H1 (cell line): ENCODE measurements around the gene PDE4D. TPM values are rescaled to one million over a fixed set of nuclear protein-coding genes. Genes with fewer than 3 reads are reported as not detected.

Experiments used
- CTCF ChIA-PET: fragments of 300-600 bp; sonication (Branson Sonifier 250); formaldehyde crosslinking; loops from one replicate; lab custom pipeline; 2021; ENCODE audit not compliant: partially characterized antibody; lab: Charles Lee
- POLR2A ChIA-PET: fragments of 300-600 bp; sonication (Branson Sonifier 250); formaldehyde crosslinking; loops from one replicate; lab custom pipeline; 2021; ENCODE audit warnings: inconsistent platforms; ENCODE audit not compliant: partially characterized antibody; lab: Charles Lee
- DNase-seq, 2 experiments: peaks; one replicate each; pipeline versions ENCODE4 v3.0.0 to v3.0.0-alpha.2; 2010 to 2022; ENCODE audit warnings: low spot score in 2 of 2, low read depth in 1 of 2, mixed read lengths in 1 of 2
- FAIRE-seq: peaks from 2 replicates; lab custom pipeline; 2011; peaks lifted over from hg19 to GRCh38; lab: Jason Lieb, UNC
- H2AFZ ChIP-seq: 2 replicates; pipeline ENCODE4 v1.8.1; 2012; ENCODE audit warnings: low read length, inconsistent platforms
- H2AK5ac ChIP-seq: 2 replicates; pipeline ENCODE4 v1.6.1; 2013; ENCODE audit warnings: low read depth, low read length
- H2BK120ac ChIP-seq: replicated peaks from 2 replicates; pipeline ENCODE3; 2013; ENCODE audit warnings: low read depth, low read length, inconsistent platforms
- H2BK12ac ChIP-seq: 2 replicates; pipeline ENCODE4 v1.6.1; 2013; ENCODE audit warnings: low read depth, low read length
- H2BK15ac ChIP-seq: 2 replicates; pipeline ENCODE4 v1.6.1; 2013; ENCODE audit warnings: low read length
- H2BK20ac ChIP-seq: 2 replicates; pipeline ENCODE4 v1.6.1; 2013; ENCODE audit warnings: low read length
- H2BK5ac ChIP-seq: 2 replicates; pipeline ENCODE4 v1.6.1; 2013; ENCODE audit warnings: low read depth, low read length
- H3K14ac ChIP-seq: 2 replicates; pipeline ENCODE4 v1.6.1; 2013; ENCODE audit warnings: inconsistent platforms; ENCODE audit not compliant: insufficient read length
- H3K18ac ChIP-seq: 2 replicates; pipeline ENCODE4 v1.6.1; 2013; ENCODE audit warnings: low read length; ENCODE audit errors: extremely low read depth
- H3K23ac ChIP-seq: 2 replicates; pipeline ENCODE4 v1.6.1; 2013; ENCODE audit warnings: inconsistent platforms; ENCODE audit not compliant: insufficient read length
- H3K23me2 ChIP-seq: 2 replicates; pipeline ENCODE4 v1.6.1; 2013; ENCODE audit warnings: low read depth, low read length
- H3K27ac ChIP-seq: 2 replicates; pipeline ENCODE4 v1.6.1; 2011; ENCODE audit warnings: low read depth, low read length, inconsistent platforms
- H3K27me3 ChIP-seq, 4 experiments: replicated peaks in 1 of 4; 1 replicate in 1 of 4; 2 replicates in 3 of 4; pipeline versions ENCODE4 v1.6.1 to v1.8.1; 2011 to 2013; ENCODE audit warnings: low read length in 3 of 4, mild to moderate bottlenecking in 3 of 4, inconsistent platforms in 2 of 4, mixed read lengths in 2 of 4, moderate library complexity in 1 of 4; ENCODE audit not compliant: control insufficient read depth in 3 of 4, insufficient read depth in 3 of 4; ENCODE audit errors: extremely low read depth in 1 of 4
- H3K36me3 ChIP-seq, 4 experiments: 2 replicates each; pipeline versions ENCODE4 v1.6.1 to v1.8.1; 2011 to 2013; ENCODE audit warnings: mild to moderate bottlenecking in 4 of 4, low read length in 3 of 4, moderate library complexity in 2 of 4, control low read depth in 1 of 4, inconsistent platforms in 1 of 4; ENCODE audit not compliant: insufficient read depth in 4 of 4, control insufficient read depth in 2 of 4
- H3K4ac ChIP-seq: replicated peaks from 2 replicates; pipeline ENCODE3; 2013; ENCODE audit warnings: low read length, low read depth, mixed read lengths, inconsistent platforms; ENCODE audit not compliant: insufficient read length
- H3K4me1 ChIP-seq, 4 experiments: replicated peaks in 1 of 4; 1 replicate in 1 of 4; 2 replicates in 3 of 4; pipeline versions ENCODE4 v1.6.1 to v1.8.1; 2011 to 2013; ENCODE audit warnings: low read length in 3 of 4, inconsistent platforms in 2 of 4, mixed read lengths in 1 of 4; ENCODE audit not compliant: insufficient read depth in 4 of 4, control insufficient read depth in 3 of 4
- H3K4me2 ChIP-seq, 2 experiments: 2 replicates each; pipeline versions ENCODE4 v1.6.1 to v1.8.1; 2011 to 2013; ENCODE audit warnings: low read depth in 2 of 2, low read length in 2 of 2, control low read depth in 1 of 2, inconsistent platforms in 1 of 2, mild to moderate bottlenecking in 1 of 2; ENCODE audit not compliant: insufficient read depth in 1 of 2
- H3K4me3 ChIP-seq, 4 experiments: fragments of 200-600, 300-600 bp in 1 of 4; sonication (generic), shearing (Covaris generic), sonication (Bioruptor Twin) in 1 of 4; 2 replicates each; pipeline versions ENCODE4 v1.5.1 to v1.8.1; 2011 to 2016; ENCODE audit warnings: low read length in 4 of 4, low read depth in 3 of 4, control low read depth in 2 of 4, inconsistent platforms in 2 of 4, mild to moderate bottlenecking in 2 of 4, mixed read lengths in 1 of 4, moderate library complexity in 1 of 4; ENCODE audit not compliant: insufficient read depth in 2 of 4; ENCODE audit errors: extremely low read depth in 1 of 4
- H3K56ac ChIP-seq: replicated peaks from 2 replicates; pipeline ENCODE3; 2013; ENCODE audit warnings: low read depth, mild to moderate bottlenecking, mixed read lengths, low read length, inconsistent platforms; ENCODE audit not compliant: insufficient read length
- H3K79me1 ChIP-seq: 2 replicates; pipeline ENCODE4 v1.6.1; 2013; ENCODE audit warnings: low read depth, low read length, control low read depth
- H3K79me2 ChIP-seq, 2 experiments: 2 replicates each; pipeline versions ENCODE4 v1.6.1 to v1.8.1; 2012 to 2013; ENCODE audit warnings: low read length in 2 of 2, mild to moderate bottlenecking in 2 of 2, inconsistent platforms in 1 of 2; ENCODE audit not compliant: insufficient read depth in 2 of 2, control insufficient read depth in 1 of 2
- H3K9ac ChIP-seq, 4 experiments: replicated peaks in 1 of 4; 1 replicate in 1 of 4; 2 replicates in 3 of 4; pipeline versions ENCODE4 v1.6.1 to v1.8.1; 2011 to 2013; ENCODE audit warnings: low read depth in 3 of 4, low read length in 3 of 4, control low read depth in 2 of 4, mild to moderate bottlenecking in 2 of 4, moderate library complexity in 2 of 4, inconsistent platforms in 1 of 4; ENCODE audit errors: extremely low read depth in 1 of 4
- H3K9me3 ChIP-seq, 2 experiments: 2 replicates each; pipeline versions ENCODE4 v1.6.1 to v1.8.1; 2012 to 2013; ENCODE audit warnings: mild to moderate bottlenecking in 2 of 2, moderate library complexity in 2 of 2, control low read depth in 1 of 2, inconsistent platforms in 1 of 2, low read depth in 1 of 2, low read length in 1 of 2, mixed read lengths in 1 of 2; ENCODE audit not compliant: insufficient read depth in 2 of 2
- H4K20me1 ChIP-seq, 2 experiments: replicated peaks in 1 of 2; 2 replicates each; pipeline versions ENCODE3 to v1.8.1; 2011 to 2013; ENCODE audit warnings: inconsistent platforms in 2 of 2, low read length in 2 of 2, mild to moderate bottlenecking in 1 of 2; ENCODE audit not compliant: insufficient read depth in 2 of 2, control insufficient read depth in 1 of 2
- H4K5ac ChIP-seq: 2 replicates; pipeline ENCODE4 v1.6.1; 2013; ENCODE audit warnings: low read length, low read depth, mixed read lengths, inconsistent platforms; ENCODE audit not compliant: insufficient read length
- H4K8ac ChIP-seq: 2 replicates; pipeline ENCODE4 v1.8.0; 2013; ENCODE audit warnings: mild to moderate bottlenecking, moderate library complexity, low read length, inconsistent platforms; ENCODE audit not compliant: insufficient read depth; ENCODE audit errors: extremely low read depth
- H4K91ac ChIP-seq: replicated peaks from 2 replicates; pipeline ENCODE3; 2013; ENCODE audit warnings: low read length, mixed read lengths, inconsistent platforms; ENCODE audit not compliant: insufficient read length
- ATF3 ChIP-seq: IDR thresholded peaks from 2 replicates; pipeline ENCODE4 v1.6.1; 2011; ENCODE audit warnings: low read depth, mild to moderate bottlenecking, low read length; ENCODE audit not compliant: insufficient read depth
- HDAC2 ChIP-seq, 2 experiments: fragments of 300-600 bp in 1 of 2; sonication (generic) in 1 of 2; IDR thresholded peaks; 2 replicates each; pipeline ENCODE4 v1.6.1; 2011 to 2012; ENCODE audit warnings: low read depth in 2 of 2, low read length in 2 of 2, mild to moderate bottlenecking in 2 of 2, moderate library complexity in 2 of 2, borderline replicate concordance in 1 of 2, inconsistent platforms in 1 of 2
- KDM4A ChIP-seq: IDR thresholded peaks from one replicate; pipeline ENCODE4 v1.7.1; 2012; ENCODE audit warnings: low read depth, mild to moderate bottlenecking, moderate library complexity, low read length, inconsistent platforms; ENCODE audit not compliant: severe bottlenecking
- MAFK ChIP-seq: IDR thresholded peaks from 2 replicates; pipeline ENCODE4 v1.6.1; 2012; ENCODE audit warnings: low read depth, mild to moderate bottlenecking, improper control_type of control experiment, low read length
- RNF2 ChIP-seq: fragments of 200-900, 300-1000 bp; sonication (generic); IDR thresholded peaks from 2 replicates; pipeline ENCODE4 v1.7.1; 2016; ENCODE audit warnings: borderline replicate concordance, low read depth, mild to moderate bottlenecking, antibody characterized with exemption, low read length; ENCODE audit not compliant: poor library complexity, severe bottlenecking; ENCODE audit errors: missing control alignments
- SIN3A ChIP-seq, 2 experiments: IDR thresholded peaks in 1 of 2; conservative IDR thresholded peaks in 1 of 2; 2 replicates each; pipeline ENCODE4 v1.6.1; 2011 to 2012; ENCODE audit warnings: low read length in 2 of 2, improper control_type of control experiment in 1 of 2, low read depth in 1 of 2, mild to moderate bottlenecking in 1 of 2
- SP1 ChIP-seq: IDR thresholded peaks from 2 replicates; pipeline ENCODE4 v1.6.1; 2011; ENCODE audit warnings: low read depth, low read length
- TAF1 ChIP-seq: IDR thresholded peaks from 2 replicates; pipeline ENCODE4 v1.6.1; 2011; ENCODE audit warnings: mild to moderate bottlenecking, low read depth, low read length
- TEAD4 ChIP-seq: IDR thresholded peaks from 2 replicates; pipeline ENCODE4 v1.6.1; 2012; ENCODE audit warnings: low read depth, low read length, inconsistent platforms, mixed read lengths
- YY1 ChIP-seq: IDR thresholded peaks from 2 replicates; pipeline ENCODE4 v1.6.1; 2011; ENCODE audit warnings: low read depth, mild to moderate bottlenecking, low read length
- WGBS, 2 experiments: shearing (Covaris generic) in 1 of 2; methylation state at CpG; one replicate each; pipeline versions ENCODE4 v1.1.6 to v1.1.7; 2013 to 2015; ENCODE audit warnings: low lambda C conversion rate in 2 of 2, mixed read lengths in 2 of 2, inconsistent platforms in 1 of 2, low coverage in 1 of 2, missing lambda C conversion rate in 1 of 2; ENCODE audit not compliant: insufficient replicate concordance in 2 of 2, insufficient coverage in 1 of 2, insufficient read length in 1 of 2; ENCODE audit errors: extremely low coverage in 1 of 2, missing lambda C conversion rate in 1 of 2; 5-methylcytosine and 5-hydroxymethylcytosine counted together
- polyA plus RNA-seq, 7 experiments: library from polyadenylated mRNA; depleted of rRNA in 3 of 7; stranded (reverse) in 5 of 7; unstranded in 2 of 7; fragments of >200 nt in 5 of 7; fragments of 200-250 nt in 2 of 7; gene quantifications; 1 replicate in 5 of 7; 2 replicates in 1 of 7; 4 replicates in 1 of 7; pipeline versions ENCODE4 v1.2.1 to v1.2.3, GENCODE V29; 2011 to 2013; ENCODE audit warnings: missing spikeins in 2 of 7, mixed read lengths in 2 of 7
- total RNA-seq: library from RNA; stranded (reverse); fragmentation: NEBNext Ultra II Directional; extraction: Animal tissue kit (Norgen Biotek cat#: 25700); gene quantifications from 2 replicates; pipeline ENCODE4 v1.2.1, GENCODE V29; 2021

The PDE4D gene
- total and polyA plus RNA-seq, 2 of the 8 experiments (the other 6 are each of a cell fraction or from before 2014, with no cell fraction given), result 2.3 to 3.7 TPM

DNA sequence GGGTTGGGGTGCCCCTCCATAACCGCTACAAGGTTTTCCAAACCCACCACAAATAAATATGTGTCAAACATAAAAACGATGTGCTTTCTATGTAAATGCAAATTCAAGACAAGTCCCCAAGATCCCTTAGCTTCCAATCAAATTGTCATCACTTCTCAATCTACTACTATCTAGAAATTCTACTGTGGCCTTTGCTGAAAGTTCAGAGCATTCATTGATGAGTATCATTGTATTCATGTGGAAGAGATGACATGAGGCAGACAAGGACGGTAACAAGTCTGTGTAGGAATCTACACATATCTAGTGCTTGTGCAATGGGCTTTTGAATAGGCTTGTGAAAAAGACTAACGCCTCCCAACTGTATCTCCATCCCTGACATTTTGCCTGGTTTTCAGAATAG, 524.6 kb downstream of the PDE4D start:
- H2BK12ac ChIP-seq, result no peak overlapping the region
- no peak overlapping the region for H3K4me3 ChIP-seq
- no peak overlapping the region for H4K91ac ChIP-seq
- H3K9me3 ChIP-seq, result no peaks in the 10 kb centered on the region; a peak in 1 of 4 replicates
- H2BK120ac ChIP-seq, result no peak overlapping the region
- H4K5ac ChIP-seq, result no peak overlapping the region
- WGBS, 2 experiments, result 86% methylated on average over 4 of the region's 4 CpGs; no CpG with 5 or more reads in 1 of the 2 experiments
- FAIRE-seq, result no peak
- no peaks in the 10 kb centered on the region for H4K20me1 ChIP-seq
- no peak for DNase-seq
- no peak overlapping the region for H3K9ac ChIP-seq
- no peak overlapping the region for H3K27ac ChIP-seq
- no peak overlapping the region for H2AFZ ChIP-seq
- H3K18ac ChIP-seq, result no peak overlapping the region
- H2BK20ac ChIP-seq, result no peak overlapping the region
- POLR2A ChIA-PET, result no interaction called here
- H3K4ac ChIP-seq, result no peak overlapping the region
- CTCF ChIA-PET, result interaction anchor here (0.9 to 5.7 kb wide), 7 partner anchors 8 to 180 kb away, joined by 3 to 45 read pairs (median 13); no protein-coding TSS in a partner anchor
- no peak for TF ChIP-seq ATF3
- TF ChIP-seq SP1, result no peak
- no peak for TF ChIP-seq YY1
- TF ChIP-seq KDM4A, result no peak
- no peak for TF ChIP-seq MAFK
- TF ChIP-seq SIN3A (conservative IDR thresholded peaks at IDR 0.05 in 1 of 2, IDR thresholded peaks at IDR 0.05 in 1 of 2; ENCODE audit: low read depth in 1 of 2, low read length in 2 of 2), result no peak
- no peak for TF ChIP-seq HDAC2 (IDR thresholded peaks at IDR 0.05; ENCODE audit: borderline replicate concordance in 1 of 2, low read depth in 2 of 2, low read length in 2 of 2)
- TF ChIP-seq RNF2, result no peak
- no peak for TF ChIP-seq TAF1
- TF ChIP-seq TEAD4, result no peak
- H4K8ac ChIP-seq, result no peak overlapping the region
- H3K79me2 ChIP-seq, result no peaks in the 10 kb centered on the region
- H3K23ac ChIP-seq, result no peak overlapping the region
- H2BK15ac ChIP-seq, result no peak overlapping the region
- no peaks in the 10 kb centered on the region; the same call in 1 of the 2 replicates for H3K23me2 ChIP-seq
- no peak overlapping the region for H3K4me2 ChIP-seq
- H3K79me1 ChIP-seq, result no peaks in the 10 kb centered on the region
- H2AK5ac ChIP-seq, result no peak overlapping the region
- no peaks in the 10 kb centered on the region for H3K36me3 ChIP-seq
- H3K4me1 ChIP-seq, result peaks cover 0 to 3% (median 0%) of the 10 kb centered on the region in 4 experiments; a peak in 1 of 7 replicates
- H3K14ac ChIP-seq, result no peak overlapping the region
- no peak overlapping the region for H3K56ac ChIP-seq
- H3K27me3 ChIP-seq, result no peaks in the 10 kb centered on the region
- H2BK5ac ChIP-seq, result no peak overlapping the region
